ENCODE measurements around the gene ANKDD1B.
A peak's percentile ranks its signal among the peaks of the same experiment; 100 is the strongest.
"Not testable (repeated sequence)": the region's sequence is repeated elsewhere in the genome, so short reads cannot be mapped to it uniquely, and the experiment has no call there.

The ANKDD1B gene

GRCh38 chr5:75611311-75612225 is at the start of gene ANKDD1B:
Gene ANKDD1B, plus strand, starts transcription at chr5:75611453. Its CDS starts 182 bp downstream, at chr5:75611635.
- DNase-seq, result no peak

- DNase-seq, result not testable (repeated sequence)
Observed at GRCh38 chr5:75565991-75566709, 45.1 kb upstream of the ANKDD1B start.

- DNase-seq, result peak in 1 of 2 experiments; percentile 26
Observed at GRCh38 chr5:75566710-75567309, 44.4 kb upstream of the ANKDD1B start.

- DNase-seq, result no peak
Observed at GRCh38 chr5:75567710-75568109, 43.5 kb upstream of the ANKDD1B start.

GRCh38 chr5:75568202-75568601 is 43.1 kb upstream of the ANKDD1B start:
- no peak for DNase-seq

- DNase-seq, result no peak
Observed at GRCh38 chr5:75571547-75571946, 39.7 kb upstream of the ANKDD1B start.

- no peak for DNase-seq
Observed at GRCh38 chr5:75574791-75575190, 36.5 kb upstream of the ANKDD1B start.

GRCh38 chr5:75578280-75578679 is 33.0 kb upstream of the ANKDD1B start:
- not testable (repeated sequence) for DNase-seq

- no peak for DNase-seq
Observed at GRCh38 chr5:75584641-75585040, 26.6 kb upstream of the ANKDD1B start.

GRCh38 chr5:75588666-75589065 is 22.6 kb upstream of the ANKDD1B start:
- no peak for DNase-seq

GRCh38 chr5:75600535-75600934 is 10.7 kb upstream of the ANKDD1B start:
- no peak for DNase-seq

GRCh38 chr5:75601567-75601966 is 9.7 kb upstream of the ANKDD1B start:
- no peak for DNase-seq

GRCh38 chr5:75601996-75602395 is 9.3 kb upstream of the ANKDD1B start:
- DNase-seq, result no peak

GRCh38 chr5:75603371-75603770 is 7.9 kb upstream of the ANKDD1B start:
- no peak for DNase-seq

GRCh38 chr5:75603821-75604220 is 7.4 kb upstream of the ANKDD1B start:
- no peak for DNase-seq

- not testable (repeated sequence) for DNase-seq
Observed at GRCh38 chr5:75607341-75607740, 3.9 kb upstream of the ANKDD1B start.

- DNase-seq, result no peak
Observed at GRCh38 chr5:75608870-75609269, 2.4 kb upstream of the ANKDD1B start.

- no peak for DNase-seq
Observed at GRCh38 chr5:75610201-75610600, 1.1 kb upstream of the ANKDD1B start.

GRCh38 chr5:75610859-75611310 is 368 bp upstream of the ANKDD1B start:
- not testable (repeated sequence) for DNase-seq

GRCh38 chr5:75612226-75612569 is 945 bp downstream of the ANKDD1B start:
- no peak for DNase-seq

GRCh38 chr5:75612901-75613300 is 1.6 kb downstream of the ANKDD1B start:
- DNase-seq, result no peak

GRCh38 chr5:75614176-75614575 is 2.9 kb downstream of the ANKDD1B start:
- no peak for DNase-seq

GRCh38 chr5:75616371-75616881 is 5.2 kb downstream of the ANKDD1B start:
- no peak for DNase-seq
